ENCODE data around the gene BCAR3. TPM values are rescaled to one million over a fixed set of nuclear protein-coding genes. Genes with fewer than 3 reads are reported as not detected.

Gene BCAR3
- total RNA-seq, 1 experiment from 2014 or later, result 49.5 TPM

DNA sequence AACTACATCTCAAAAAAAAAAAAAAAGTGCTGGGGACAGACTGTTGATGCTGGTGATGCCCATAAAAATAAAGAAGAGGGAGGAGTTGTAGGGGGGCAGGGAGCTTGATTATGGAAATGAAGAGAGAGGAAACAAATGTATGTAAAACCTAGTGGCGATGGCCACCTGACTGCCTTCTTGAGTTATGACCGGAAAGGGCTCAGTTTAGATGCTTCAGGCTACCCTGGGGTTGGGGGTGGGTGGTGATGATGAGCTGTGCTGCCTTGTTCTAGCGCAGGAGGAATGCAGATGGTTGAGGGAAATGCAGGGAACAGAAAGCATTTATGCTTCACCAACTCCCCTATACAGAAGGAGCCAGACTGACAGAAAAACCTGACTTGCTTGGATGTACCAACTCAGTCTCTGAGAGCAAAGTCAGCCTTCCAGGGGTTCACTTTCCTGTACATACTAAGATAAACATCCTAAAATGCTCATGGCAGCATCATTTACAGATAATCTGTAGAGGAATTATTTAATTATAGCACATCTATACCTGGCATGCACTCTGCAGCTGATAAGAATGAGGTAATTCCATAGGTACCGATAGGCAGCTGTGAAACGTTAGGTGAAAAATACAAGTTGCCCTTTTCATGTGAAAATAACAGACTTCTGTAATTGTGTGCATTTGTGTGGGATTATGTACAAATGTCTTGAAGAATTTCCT is 8.0 kb upstream of the BCAR3 start:
- H3K4me3 ChIP-seq, result no peak overlapping the region
- no peak for DNase-seq (ENCODE audit: low read depth in 1 of 2, low spot score in 2 of 2)
- no peak overlapping the region for H3K27ac ChIP-seq

DNA sequence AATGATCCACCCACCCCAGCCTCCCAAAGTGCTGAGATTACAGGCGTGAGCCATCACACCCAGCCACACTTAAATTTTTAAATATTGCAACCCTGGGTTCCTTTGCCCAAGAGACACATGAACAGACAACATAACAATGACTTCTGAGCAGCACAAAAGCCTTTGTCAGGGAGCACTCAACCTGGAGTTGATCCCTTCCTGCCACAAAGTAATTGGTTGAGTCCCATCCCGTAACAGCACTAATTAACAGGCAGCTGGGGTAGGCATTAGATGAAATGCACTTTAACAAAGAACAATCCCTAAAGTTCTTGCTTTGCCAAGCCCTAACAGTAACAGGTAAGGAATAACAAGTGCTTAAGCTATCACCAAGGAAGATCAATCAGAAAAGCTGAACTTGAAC is 5.9 kb upstream of the BCAR3 start:
- Histone ChIP-seq H3K36me3 (no peaks in the 10 kb centered on the region), H3K27ac (no peak overlapping the region), H3K4me3 (no peak overlapping the region), H3K9me3 (replicated peaks) (no peaks in the 10 kb centered on the region), H3K27me3 (replicated peaks) (no peaks in the 10 kb centered on the region), H3K4me1 (replicated peaks) (peaks cover 15% of the 10 kb centered on the region)
- no peak for DNase-seq (ENCODE audit: low read depth in 1 of 2, low spot score in 2 of 2)

More for the DNA sequence above, 8.0 kb upstream of the BCAR3 start:
- no peaks in the 10 kb centered on the region for H3K9me3 ChIP-seq (replicated peaks)
- H3K27me3 ChIP-seq (replicated peaks), result no peaks in the 10 kb centered on the region
- peaks cover 36% of the 10 kb centered on the region for H3K4me1 ChIP-seq (replicated peaks)
- no peaks in the 10 kb centered on the region for H3K36me3 ChIP-seq

DNA sequence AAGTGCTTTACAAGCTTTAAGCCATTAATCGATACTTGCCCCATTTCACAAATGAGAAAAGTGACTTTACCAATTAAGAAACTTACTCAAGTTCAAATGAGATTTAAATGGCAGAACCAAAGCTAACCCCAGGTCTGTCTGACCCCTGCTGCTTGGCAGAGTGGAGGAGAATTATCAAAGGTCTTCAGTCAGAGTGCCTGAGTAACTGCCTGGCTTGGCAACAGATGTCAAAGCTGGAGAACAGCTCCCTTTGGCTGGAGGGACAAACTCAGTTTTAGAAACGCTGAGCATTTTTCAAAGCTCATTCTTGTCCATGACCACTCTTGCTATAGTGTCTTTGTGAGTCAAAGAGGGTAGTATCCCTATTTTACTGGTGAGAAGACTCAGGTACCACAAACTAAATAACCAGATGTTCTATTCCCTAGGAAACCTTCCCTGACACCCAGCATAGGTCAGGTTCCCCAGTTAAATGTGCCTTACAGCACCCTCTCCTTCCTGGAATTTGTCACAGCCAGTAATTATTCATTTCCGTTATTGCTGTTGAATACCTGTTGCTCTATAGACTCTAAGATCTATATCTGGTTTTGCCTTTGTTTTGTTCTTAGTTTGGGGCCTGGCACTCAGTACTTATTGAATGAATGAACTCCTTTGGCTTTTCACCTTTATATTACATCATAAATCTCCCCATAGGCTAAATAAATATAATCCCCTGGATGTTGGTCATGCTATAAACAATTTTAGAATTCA is 5.0 kb upstream of the BCAR3 start:
- Histone ChIP-seq H3K27me3 (replicated peaks) (no peaks in the 10 kb centered on the region), H3K36me3 (no peaks in the 10 kb centered on the region), H3K27ac (no peak overlapping the region), H3K4me1 (replicated peaks) (peaks cover 14% of the 10 kb centered on the region), H3K9me3 (replicated peaks) (no peaks in the 10 kb centered on the region), H3K4me3 (no peak overlapping the region)
- DNase-seq (ENCODE audit: low read depth in 1 of 2, low spot score in 2 of 2), result no peak

DNA sequence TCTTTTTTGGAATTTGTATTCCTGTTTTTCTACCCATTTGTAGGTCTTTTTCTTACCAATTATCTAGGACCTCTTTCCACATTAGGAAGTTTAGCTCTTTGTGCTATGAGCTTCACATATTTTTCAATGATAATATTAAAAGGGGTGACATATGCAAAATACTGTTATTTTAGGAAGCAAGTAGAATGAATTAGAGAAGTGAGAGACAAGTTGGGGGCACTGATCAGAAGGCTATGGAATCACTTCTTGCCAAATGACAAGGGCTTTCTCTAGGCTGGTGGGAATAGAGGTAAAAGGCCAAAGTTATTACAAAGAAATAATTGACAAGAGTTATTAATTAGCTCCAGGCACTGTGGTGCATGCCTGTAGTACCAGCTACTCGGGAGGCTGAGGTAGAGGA is 4.3 kb upstream of the BCAR3 start:
- Histone ChIP-seq H3K4me1 (replicated peaks) (peaks cover 8% of the 10 kb centered on the region), H3K4me3 (no peak overlapping the region), H3K27me3 (replicated peaks) (no peaks in the 10 kb centered on the region), H3K27ac (no peak overlapping the region), H3K36me3 (peaks cover 7% of the 10 kb centered on the region), H3K9me3 (replicated peaks) (no peaks in the 10 kb centered on the region)
- DNase-seq (ENCODE audit: low read depth in 1 of 2, low spot score in 2 of 2), result no peak

GRCh38 chr1:93683234-93683633 is 1.6 kb upstream of the BCAR3 start:
- peaks cover 18% of the 10 kb centered on the region for H3K36me3 ChIP-seq
- H3K27ac ChIP-seq, result no peak overlapping the region
- H3K4me3 ChIP-seq, result no peak overlapping the region
- peaks cover 31% of the 10 kb centered on the region for H3K4me1 ChIP-seq (replicated peaks)
- no peaks in the 10 kb centered on the region for H3K27me3 ChIP-seq (replicated peaks)
- H3K9me3 ChIP-seq (replicated peaks), result no peaks in the 10 kb centered on the region
- DNase-seq (ENCODE audit: low read depth in 1 of 2, low spot score in 2 of 2), result no peak

- peak in 1 of 2 experiments; percentile 64 for DNase-seq (ENCODE audit: low read depth in 1 of 2, low spot score in 2 of 2)
- peak overlapping the region; percentile 84 for H3K27ac ChIP-seq
- peaks cover 44% of the 10 kb centered on the region for H3K4me1 ChIP-seq (replicated peaks)
- no peaks in the 10 kb centered on the region for H3K27me3 ChIP-seq (replicated peaks)
- peak overlapping the region; percentile 83 for H3K4me3 ChIP-seq
- no peaks in the 10 kb centered on the region for H3K9me3 ChIP-seq (replicated peaks)
- peaks cover 30% of the 10 kb centered on the region for H3K36me3 ChIP-seq
Measured at GRCh38 chr1:93681989-93682412, 364 bp upstream of the BCAR3 start.

- Histone ChIP-seq H3K4me3 (peak overlapping the region; percentile 83), H3K36me3 (peaks cover 35% of the 10 kb centered on the region), H3K27ac (peak overlapping the region; percentile 84), H3K4me1 (replicated peaks) (peaks cover 58% of the 10 kb centered on the region), H3K9me3 (replicated peaks) (no peaks in the 10 kb centered on the region), H3K27me3 (replicated peaks) (no peaks in the 10 kb centered on the region)
- peak; percentile 88 to 89 for DNase-seq (ENCODE audit: low read depth in 1 of 2, low spot score in 2 of 2)
Measured at GRCh38 chr1:93680420-93681100, 1.1 kb downstream of the BCAR3 start.

- peaks cover 63% of the 10 kb centered on the region for H3K4me1 ChIP-seq (replicated peaks)
- no peaks in the 10 kb centered on the region for H3K27me3 ChIP-seq (replicated peaks)
- H3K9me3 ChIP-seq (replicated peaks), result no peaks in the 10 kb centered on the region
- H3K27ac ChIP-seq, result peak overlapping the region; percentile 31
- peak in 1 of 2 experiments; percentile 56 for DNase-seq (ENCODE audit: low read depth in 1 of 2, low spot score in 2 of 2)
- peak overlapping the region; percentile 83 for H3K4me3 ChIP-seq
- peaks cover 37% of the 10 kb centered on the region for H3K36me3 ChIP-seq
Measured at GRCh38 chr1:93680076-93680419, 1.6 kb downstream of the BCAR3 start.

GRCh38 chr1:93679546-93679945 is 2.1 kb downstream of the BCAR3 start:
- DNase-seq (ENCODE audit: low read depth in 1 of 2, low spot score in 2 of 2), result no peak
- H3K27me3 ChIP-seq (replicated peaks), result no peaks in the 10 kb centered on the region
- H3K4me1 ChIP-seq (replicated peaks), result peaks cover 68% of the 10 kb centered on the region
- peaks cover 42% of the 10 kb centered on the region for H3K36me3 ChIP-seq
- peak overlapping the region; percentile 31 for H3K27ac ChIP-seq
- peak overlapping the region; percentile 83; the same call in 1 of the 2 replicates for H3K4me3 ChIP-seq
- H3K9me3 ChIP-seq (replicated peaks), result no peaks in the 10 kb centered on the region

- no peaks in the 10 kb centered on the region for H3K27me3 ChIP-seq (replicated peaks)
- no peak overlapping the region; the same call in 1 of the 2 replicates for H3K4me3 ChIP-seq
- H3K4me1 ChIP-seq (replicated peaks), result peaks cover 69% of the 10 kb centered on the region
- no peaks in the 10 kb centered on the region for H3K9me3 ChIP-seq (replicated peaks)
- DNase-seq (ENCODE audit: low read depth in 1 of 2, low spot score in 2 of 2), result no peak
- H3K27ac ChIP-seq, result peak overlapping the region; percentile 31
- peaks cover 47% of the 10 kb centered on the region for H3K36me3 ChIP-seq
Measured at GRCh38 chr1:93678946-93679480, 2.6 kb downstream of the BCAR3 start.

DNA sequence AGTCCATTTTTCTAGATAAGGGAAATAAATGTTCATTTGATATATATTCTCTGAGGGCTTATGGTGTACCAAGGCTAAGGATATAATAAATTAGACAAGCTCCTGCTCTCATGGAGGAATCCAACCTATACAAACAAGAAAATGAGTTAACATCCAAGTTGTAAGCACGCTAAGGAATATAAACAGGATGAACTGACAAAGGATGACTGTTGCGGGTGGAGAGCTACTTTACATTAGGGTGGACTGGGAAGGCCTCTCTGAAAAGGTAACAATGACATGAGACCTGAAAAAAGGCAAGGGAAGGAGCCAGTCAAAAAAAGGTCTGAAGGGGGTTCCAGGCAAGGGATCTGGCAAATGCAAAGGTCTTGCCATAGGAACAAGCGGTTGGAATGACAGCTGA is 3.1 kb downstream of the BCAR3 start:
- peak in 1 of 2 experiments; percentile 64 for DNase-seq (ENCODE audit: low read depth in 1 of 2, low spot score in 2 of 2)
- Histone ChIP-seq H3K27ac (peak overlapping the region; percentile 31), H3K9me3 (replicated peaks) (no peaks in the 10 kb centered on the region), H3K4me1 (replicated peaks) (peaks cover 71% of the 10 kb centered on the region), H3K36me3 (peaks cover 53% of the 10 kb centered on the region), H3K4me3 (no peak overlapping the region), H3K27me3 (replicated peaks) (no peaks in the 10 kb centered on the region)

GRCh38 chr1:93677729-93678128 is 3.9 kb downstream of the BCAR3 start:
- Histone ChIP-seq H3K9me3 (replicated peaks) (no peaks in the 10 kb centered on the region), H3K4me1 (replicated peaks) (peaks cover 79% of the 10 kb centered on the region), H3K4me3 (no peak overlapping the region), H3K36me3 (peaks cover 60% of the 10 kb centered on the region), H3K27ac (peak overlapping the region; percentile 31; the same call in 1 of the 2 replicates), H3K27me3 (replicated peaks) (no peaks in the 10 kb centered on the region)
- DNase-seq (ENCODE audit: low read depth in 1 of 2, low spot score in 2 of 2), result no peak

- Histone ChIP-seq H3K36me3 (peaks cover 70% of the 10 kb centered on the region), H3K4me3 (no peak overlapping the region), H3K9me3 (replicated peaks) (no peaks in the 10 kb centered on the region), H3K27me3 (replicated peaks) (no peaks in the 10 kb centered on the region), H3K27ac (peak overlapping the region; percentile 45), H3K4me1 (replicated peaks) (peaks cover 84% of the 10 kb centered on the region)
- DNase-seq (ENCODE audit: low read depth in 1 of 2, low spot score in 2 of 2), result peak; percentile 75 to 86
Measured at GRCh38 chr1:93676427-93676826, 5.2 kb downstream of the BCAR3 start.
